Measurements from ENCODE around the gene RGP1. TPM values are rescaled to one million over a fixed set of nuclear protein-coding genes. Genes with fewer than 3 reads are reported as not detected.

Gene RGP1
- total RNA-seq, 1 experiment from 2014 or later: 25.1 TPM

DNA sequence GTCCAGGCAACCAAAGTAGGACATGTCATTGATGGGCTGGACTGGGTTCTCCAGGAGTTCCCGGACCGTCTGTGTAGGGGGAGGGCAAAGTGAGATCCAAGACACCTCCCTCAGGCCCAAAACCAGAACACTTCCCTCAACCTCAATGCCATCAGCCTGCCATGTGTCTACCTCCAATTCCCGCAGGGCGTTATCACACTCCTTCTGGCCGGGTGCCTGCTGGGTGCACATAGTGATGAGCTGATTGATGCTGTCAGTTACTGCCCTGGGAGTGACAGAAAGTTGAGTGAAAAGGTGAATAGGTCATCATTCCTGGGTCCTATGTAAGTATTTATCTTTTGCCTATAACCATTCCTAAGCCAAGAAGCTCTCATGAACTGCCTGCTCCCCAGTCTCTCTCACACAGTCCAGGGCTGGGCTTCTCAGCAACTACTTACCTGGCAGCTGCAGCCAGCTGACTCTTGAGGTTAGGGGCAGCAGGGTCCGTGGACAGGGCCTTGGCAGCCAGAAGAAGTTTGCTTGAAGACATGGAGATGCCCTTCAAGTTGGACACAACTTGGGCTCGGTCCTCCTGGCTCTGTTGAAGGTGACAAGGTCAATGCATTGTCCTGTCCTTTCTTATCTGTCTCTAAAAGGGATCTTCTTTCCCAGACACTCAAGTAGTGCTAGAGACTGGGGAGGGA, 38.1 kb upstream of the RGP1 start:
- CTCF ChIA-PET: interaction anchor here (0.8 kb wide), 1 partner anchor 20 kb away, joined by 3 read pairs; no protein-coding TSS in a partner anchor
- POLR2A ChIA-PET (ENCODE audit: unreplicated experiment): no interaction called here
- BruUV-seq (replicated peaks): TSS peak; percentile 19

DNA sequence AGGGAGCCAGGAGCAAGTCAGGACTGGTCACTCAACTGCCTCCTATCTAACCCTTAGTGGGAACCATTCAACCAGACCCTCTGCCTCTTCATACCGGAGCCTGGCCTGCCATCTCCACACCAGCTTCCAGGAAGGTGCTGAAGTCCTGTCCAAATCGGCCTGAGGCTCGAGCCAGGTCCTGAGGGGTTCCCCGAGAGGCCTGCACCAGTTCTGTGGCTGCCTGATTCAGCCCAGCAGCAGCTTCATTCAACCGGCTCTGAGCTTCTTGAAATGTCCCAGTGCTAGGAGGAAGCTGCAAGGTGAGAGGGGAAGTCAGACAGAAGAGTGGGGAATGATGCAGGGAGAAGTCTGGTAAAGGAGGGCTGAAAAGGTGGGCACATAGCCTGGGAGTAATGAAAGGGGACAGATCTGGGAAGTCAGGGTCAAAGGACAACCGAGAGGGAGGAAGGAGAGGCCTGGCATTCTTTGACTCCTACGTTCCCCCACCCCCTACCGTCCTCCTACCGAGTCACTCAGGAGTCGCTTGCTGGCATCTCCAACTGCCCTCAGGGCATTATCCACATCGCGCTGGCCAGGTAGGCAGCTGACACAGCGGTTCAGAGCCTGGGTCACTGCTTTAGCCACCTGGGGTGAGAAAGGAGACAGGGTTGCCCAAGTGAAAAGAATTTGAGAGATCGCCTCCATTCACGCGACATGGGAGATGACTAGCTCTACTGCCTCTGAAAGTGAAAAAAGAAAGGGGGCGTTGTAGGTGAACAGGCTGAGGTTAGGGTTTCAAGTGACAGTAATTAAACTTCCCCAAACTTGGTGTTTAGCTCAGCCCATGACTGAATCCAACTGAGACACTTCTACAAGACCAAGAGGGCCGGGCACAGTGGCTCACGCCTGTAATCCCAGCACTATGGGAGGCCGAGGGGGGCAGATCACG, 37.3 kb upstream of the RGP1 start:
- Histone ChIP-seq H2AFZ (no peak overlapping the region), H3K27me3 (ENCODE audit: insufficient read depth, low read depth) (no peaks in the 10 kb centered on the region), H3K9me3 (ENCODE audit: insufficient read depth, low read depth) (no peaks in the 10 kb centered on the region), H3K36me3 (ENCODE audit: low read depth) (peaks cover 4% of the 10 kb centered on the region; the same call in 1 of the 2 replicates), H3K9me2 (ENCODE audit: insufficient read depth) (no peaks in the 10 kb centered on the region), H3K27ac (peak overlapping the region; percentile 65), H3K4me1 (replicated peaks; ENCODE audit: insufficient read depth) (peaks cover 21% of the 10 kb centered on the region), H3K4me2 (peak overlapping the region; percentile 47), H3K4me3 (no peak overlapping the region), H4K20me1 (ENCODE audit: insufficient read depth) (no peaks in the 10 kb centered on the region), H3F3A (ENCODE audit: insufficient read depth, low read depth) (peaks cover 19% of the 10 kb centered on the region), H3K79me2 (ENCODE audit: low read depth) (no peaks in the 10 kb centered on the region)
- peak; percentile 86 to 92 for DNase-seq
- intact Hi-C loops (cut with micrococcal nuclease; ENCODE audit: unreplicated experiment): no loop called here
- no TSS peak for BruUV-seq (replicated peaks)
- ChIA-PET CTCF (interaction anchor here (0.8 to 1.1 kb wide), 3 partner anchors 17 to 47 kb away, joined by 3 to 4 read pairs (median 3); partner anchors contain the start of gene ARHGEF39), POLR2A (ENCODE audit: unreplicated experiment) (interaction anchor here (0.5 to 1.1 kb wide), 7 partner anchors 12 to 45 kb away, joined by 3 to 24 read pairs (median 4); partner anchors contain the start of genes CREB3 and TLN1)
- TF ChIP-seq, protein P1, sequence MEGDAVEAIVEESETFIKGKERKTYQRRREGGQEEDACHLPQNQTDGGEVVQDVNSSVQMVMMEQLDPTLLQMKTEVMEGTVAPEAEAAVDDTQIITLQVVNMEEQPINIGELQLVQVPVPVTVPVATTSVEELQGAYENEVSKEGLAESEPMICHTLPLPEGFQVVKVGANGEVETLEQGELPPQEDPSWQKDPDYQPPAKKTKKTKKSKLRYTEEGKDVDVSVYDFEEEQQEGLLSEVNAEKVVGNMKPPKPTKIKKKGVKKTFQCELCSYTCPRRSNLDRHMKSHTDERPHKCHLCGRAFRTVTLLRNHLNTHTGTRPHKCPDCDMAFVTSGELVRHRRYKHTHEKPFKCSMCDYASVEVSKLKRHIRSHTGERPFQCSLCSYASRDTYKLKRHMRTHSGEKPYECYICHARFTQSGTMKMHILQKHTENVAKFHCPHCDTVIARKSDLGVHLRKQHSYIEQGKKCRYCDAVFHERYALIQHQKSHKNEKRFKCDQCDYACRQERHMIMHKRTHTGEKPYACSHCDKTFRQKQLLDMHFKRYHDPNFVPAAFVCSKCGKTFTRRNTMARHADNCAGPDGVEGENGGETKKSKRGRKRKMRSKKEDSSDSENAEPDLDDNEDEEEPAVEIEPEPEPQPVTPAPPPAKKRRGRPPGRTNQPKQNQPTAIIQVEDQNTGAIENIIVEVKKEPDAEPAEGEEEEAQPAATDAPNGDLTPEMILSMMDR (conservative IDR thresholded peaks at IDR 0.05): no peak; the same call in 1 of the 2 replicates
- TF ChIP-seq EZH2 (IDR thresholded peaks at IDR 0.05; ENCODE audit: low read depth): no peak

More for the DNA sequence above, 38.1 kb upstream of the RGP1 start:
- H3K4me3 ChIP-seq: no peak overlapping the region
- H3K4me2 ChIP-seq: no peak overlapping the region
- peaks cover 19% of the 10 kb centered on the region for H3F3A ChIP-seq (ENCODE audit: insufficient read depth, low read depth)
- H3K27me3 ChIP-seq (ENCODE audit: insufficient read depth, low read depth): no peaks in the 10 kb centered on the region
- peaks cover 21% of the 10 kb centered on the region for H3K4me1 ChIP-seq (replicated peaks; ENCODE audit: insufficient read depth)
- H3K79me2 ChIP-seq (ENCODE audit: low read depth): no peaks in the 10 kb centered on the region
- H3K36me3 ChIP-seq (ENCODE audit: low read depth): no peaks in the 10 kb centered on the region
- peak overlapping the region; percentile 59; the same call in 1 of the 2 replicates for H3K27ac ChIP-seq
- no peak for DNase-seq
- intact Hi-C loops (cut with micrococcal nuclease; ENCODE audit: unreplicated experiment): no loop called here
- no peaks in the 10 kb centered on the region for H3K9me2 ChIP-seq (ENCODE audit: insufficient read depth)
- no peaks in the 10 kb centered on the region for H3K9me3 ChIP-seq (ENCODE audit: insufficient read depth, low read depth)
- no peaks in the 10 kb centered on the region for H4K20me1 ChIP-seq (ENCODE audit: insufficient read depth)
- TF ChIP-seq, protein P1 (conservative IDR thresholded peaks at IDR 0.05): no peak
- no peak for TF ChIP-seq EZH2 (IDR thresholded peaks at IDR 0.05; ENCODE audit: low read depth)
- no peak overlapping the region for H2AFZ ChIP-seq

DNA sequence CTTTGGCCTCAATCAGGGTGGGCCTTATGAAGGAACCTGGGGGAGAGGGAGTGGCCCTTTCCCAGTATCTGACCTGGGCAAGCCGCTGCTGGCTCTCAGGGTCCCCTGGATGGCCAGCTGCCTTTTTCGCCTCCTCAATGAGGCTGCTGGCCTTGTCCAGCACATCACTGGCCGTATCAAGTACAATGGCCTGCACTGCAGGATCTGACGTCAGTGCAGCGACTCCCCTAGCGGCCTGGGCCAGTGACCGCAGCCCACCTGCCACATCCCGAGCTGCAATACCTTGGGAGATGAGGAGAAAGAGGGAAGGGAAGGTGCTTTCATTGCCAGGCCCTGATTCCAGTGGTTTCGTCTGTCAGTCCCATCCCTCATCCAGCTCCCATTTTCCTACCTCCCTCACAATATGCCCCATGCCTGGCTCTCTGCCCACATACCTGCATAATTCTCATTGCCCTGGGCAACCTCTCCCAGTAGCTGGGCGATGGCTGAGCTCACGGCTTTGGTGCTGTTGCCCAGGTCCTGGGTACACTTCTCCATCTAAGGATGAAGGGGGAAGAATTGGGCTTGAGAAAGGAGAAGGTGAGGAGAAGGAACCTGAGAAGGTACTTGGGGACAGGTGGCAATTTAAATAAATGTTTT, 36.2 kb upstream of the RGP1 start:
- CTCF ChIA-PET: interaction anchor here (0.8 to 1.1 kb wide), 2 partner anchors 15 to 48 kb away, joined by 3 to 4 read pairs; partner anchors contain the start of gene ARHGEF39
- no peaks in the 10 kb centered on the region for H3K9me2 ChIP-seq (ENCODE audit: insufficient read depth)
- H3K27ac ChIP-seq: peak overlapping the region; percentile 65
- DNase-seq: peak in 1 of 2 experiments; percentile 29
- no peaks in the 10 kb centered on the region for H4K20me1 ChIP-seq (ENCODE audit: insufficient read depth)
- H3K36me3 ChIP-seq (ENCODE audit: low read depth): peaks cover 4% of the 10 kb centered on the region; the same call in 1 of the 2 replicates
- H3K79me2 ChIP-seq (ENCODE audit: low read depth): no peaks in the 10 kb centered on the region
- no peak overlapping the region for H2AFZ ChIP-seq
- POLR2A ChIA-PET (ENCODE audit: unreplicated experiment): interaction anchor here (0.6 to 1.1 kb wide), 4 partner anchors 15 to 44 kb away, joined by 3 to 24 read pairs (median 4); no protein-coding TSS in a partner anchor
- H3K4me2 ChIP-seq: peak overlapping the region; percentile 47; the same call in 1 of the 2 replicates
- H3K9me3 ChIP-seq (ENCODE audit: insufficient read depth, low read depth): no peaks in the 10 kb centered on the region
- no peak for TF ChIP-seq EZH2 (IDR thresholded peaks at IDR 0.05; ENCODE audit: low read depth)
- TF ChIP-seq, protein P1 (conservative IDR thresholded peaks at IDR 0.05): no peak
- no peaks in the 10 kb centered on the region for H3K27me3 ChIP-seq (ENCODE audit: insufficient read depth, low read depth)
- peaks cover 19% of the 10 kb centered on the region for H3F3A ChIP-seq (ENCODE audit: insufficient read depth, low read depth)
- H3K4me3 ChIP-seq: no peak overlapping the region
- peaks cover 21% of the 10 kb centered on the region for H3K4me1 ChIP-seq (replicated peaks; ENCODE audit: insufficient read depth)
- BruUV-seq (replicated peaks): no TSS peak
- intact Hi-C loops (cut with micrococcal nuclease; ENCODE audit: unreplicated experiment): no loop called here
